Measurements from ENCODE around the gene TXNL1. TPM values are rescaled to one million over a fixed set of nuclear protein-coding genes. Genes with fewer than 3 reads are reported as not detected.

The TXNL1 gene
- total RNA-seq (2022; extraction: Qiagen RNA extraction), result 60.6 to 67.3 TPM (median 62.5 TPM) in 5 replicates

DNA sequence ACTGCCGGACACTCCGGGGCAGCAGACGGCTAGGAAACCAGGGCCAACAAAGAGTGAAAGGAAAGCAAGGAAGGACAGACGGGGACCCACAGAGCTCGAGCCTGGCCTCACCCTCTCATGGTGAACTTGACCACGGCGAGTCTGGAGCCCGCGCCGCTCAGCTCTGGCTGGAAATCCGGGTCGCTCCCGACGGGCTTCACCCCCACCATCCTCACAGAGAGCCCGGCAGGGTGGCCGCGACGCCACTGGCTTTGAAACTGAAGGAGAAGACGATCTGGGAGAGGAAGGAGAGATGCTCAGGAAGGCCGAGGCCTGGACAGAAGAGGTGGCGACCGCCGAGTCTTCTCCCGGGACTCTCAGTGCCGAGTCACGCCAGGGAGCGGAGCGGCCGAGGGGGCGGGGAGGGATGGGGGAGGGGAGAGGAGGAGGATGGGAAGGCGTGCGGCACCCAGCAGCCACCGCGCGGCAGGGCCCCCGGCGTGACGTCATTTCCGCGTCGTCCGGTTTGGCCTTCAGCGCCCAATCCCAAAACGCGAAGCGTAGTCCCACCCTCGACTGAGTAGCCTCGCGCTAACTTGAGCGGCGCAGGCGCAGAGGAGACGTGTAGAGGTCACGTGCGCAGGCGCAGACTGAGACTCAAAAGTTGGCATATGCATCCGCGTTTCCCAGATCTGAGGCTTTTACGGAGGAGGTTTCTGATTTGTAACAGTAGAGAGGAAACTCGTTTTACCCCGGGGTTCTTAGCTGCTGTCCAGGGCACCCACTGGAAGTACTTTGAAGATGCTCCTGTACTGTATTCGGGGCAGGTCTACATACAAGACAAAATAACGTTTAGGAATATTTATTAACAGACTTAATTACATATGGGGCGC lies at the start of gene TXNL1:
TXNL1 (minus strand) TSS at position 361 of the 872 bp plus-strand sequence; CDS start at position 209, 152 bp downstream.

DNA sequence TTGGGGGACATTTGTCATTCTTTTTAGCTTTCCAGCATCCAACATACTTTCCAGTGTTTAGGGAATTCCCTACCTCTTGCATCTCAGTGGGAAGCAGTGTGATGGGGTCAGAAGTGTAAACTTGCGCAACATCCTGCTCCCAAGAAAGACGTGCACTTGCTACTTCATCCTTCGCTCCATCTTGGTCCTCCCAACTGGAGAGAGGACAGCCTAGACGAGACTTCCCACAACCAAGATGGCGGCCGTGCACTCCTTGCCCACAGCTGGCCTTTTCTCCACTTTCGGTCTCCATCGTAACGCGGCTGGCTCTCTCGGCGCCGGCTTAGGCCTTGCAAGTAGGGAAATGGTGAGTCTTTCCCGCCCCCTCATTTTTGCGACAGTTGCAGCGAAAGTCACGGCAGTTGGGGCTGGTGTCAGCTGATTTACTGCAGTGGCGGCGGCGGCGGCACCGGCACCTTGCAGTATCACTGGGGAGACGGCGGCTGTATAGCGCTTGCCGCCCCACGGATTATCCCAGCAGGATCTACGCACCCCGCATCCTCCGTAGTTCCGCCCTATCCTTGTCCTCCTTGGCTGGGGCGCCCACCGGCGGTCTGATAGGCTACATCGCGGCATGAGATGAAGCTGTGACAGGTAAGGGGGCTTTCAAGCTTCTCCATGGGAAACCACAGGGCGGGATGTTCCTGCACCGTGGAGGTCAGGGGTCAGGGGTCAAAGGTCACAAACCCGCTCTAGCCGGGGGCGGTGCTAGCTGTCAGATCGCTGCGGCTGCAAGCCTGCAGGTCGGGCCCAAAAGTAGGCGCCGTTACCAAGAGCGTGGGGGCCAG lies 12.8 kb upstream of the TXNL1 start, which contains the start of gene WDR7:
WDR7 (plus strand) TSS at position 416 of the 827 bp plus-strand sequence. CDS start 21,157 bp downstream, outside the sequence.

Other genes starting within 250 kb of the TXNL1 start
- 2.7 to 4.0 TPM (median 3.2 TPM) in 5 replicates for gene WDR7, start 12.8 kb upstream of the TXNL1 start, total RNA-seq (2022; extraction: Qiagen RNA extraction)